NCI-H1105 treated with DMSO at 0.1 percent for 48 hours (cell line): ENCODE results near the gene PHKA2.

Source experiments
- DNase-seq: peaks from one replicate; lab custom pipeline; 2025; lab: John Stamatoyannopoulos, UW

Gene PHKA2

GRCh38 chrX:18927558-18927957 is 56.4 kb downstream of the PHKA2 start:
- peak; percentile 38 for DNase-seq

GRCh38 chrX:18924507-18925088 is 59.3 kb downstream of the PHKA2 start:
- DNase-seq, result no peak

DNA sequence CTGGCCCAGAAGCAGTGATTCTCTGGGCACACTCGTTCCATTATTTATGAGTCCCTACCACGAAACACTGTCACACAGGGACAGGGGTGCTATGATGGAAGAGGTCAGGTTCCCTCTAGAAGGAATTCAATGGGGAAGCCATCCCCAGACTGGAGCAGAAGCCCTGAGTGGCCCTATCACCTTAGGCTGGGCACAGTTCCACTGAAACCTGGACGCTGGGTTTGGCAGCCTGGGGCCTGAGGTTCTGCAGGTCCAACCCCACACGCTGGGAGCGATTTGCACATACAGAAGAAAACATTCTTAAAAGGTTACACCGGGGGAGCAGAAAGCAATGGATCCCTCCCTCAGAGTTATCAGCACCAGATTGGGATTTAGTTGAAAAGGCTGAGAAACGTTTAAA is 63.3 kb downstream of the PHKA2 start:
- no peak for DNase-seq

- no peak for DNase-seq
These were observed 63.8 kb downstream of the PHKA2 start for GRCh38 chrX:18920079-18920478.

- no peak for DNase-seq
These were observed 66.1 kb downstream of the PHKA2 start for GRCh38 chrX:18917831-18918230.

- DNase-seq, result no peak
These were observed 77.6 kb downstream of the PHKA2 start for GRCh38 chrX:18906286-18906685.

GRCh38 chrX:18900401-18900976 is 83.4 kb downstream of the PHKA2 start:
- DNase-seq, result no peak

DNA sequence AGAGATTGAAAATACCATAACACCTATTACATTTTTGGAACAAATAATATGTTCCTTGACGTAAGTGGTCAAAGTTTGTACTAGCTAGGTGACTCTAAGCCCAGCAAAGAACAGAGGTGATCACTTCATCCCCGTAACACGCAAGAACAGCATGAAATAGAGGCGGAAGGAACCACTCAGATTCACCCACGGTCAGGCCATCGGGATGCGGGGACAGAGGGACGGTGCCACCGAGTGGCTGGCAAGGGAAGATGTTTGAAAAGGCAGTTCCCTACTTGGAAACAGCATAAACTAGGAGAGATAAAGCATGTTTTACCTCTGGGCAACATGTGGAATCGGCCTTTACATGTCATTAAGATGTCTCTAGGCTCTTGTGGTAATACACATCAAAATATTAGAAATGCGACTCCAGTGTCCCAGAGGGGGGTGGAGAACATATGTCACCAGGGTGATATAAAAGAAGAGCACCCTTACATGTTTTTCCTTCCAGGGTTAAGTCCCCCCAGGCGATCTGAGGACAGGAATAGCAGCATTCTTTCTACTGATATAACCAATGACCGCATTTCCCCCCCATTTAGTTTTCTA is 84.0 kb downstream of the PHKA2 start:
- no peak for DNase-seq

GRCh38 chrX:18898492-18898891 is 85.4 kb downstream of the PHKA2 start:
- DNase-seq, result peak; percentile 82

GRCh38 chrX:18898091-18898490 is 85.8 kb downstream of the PHKA2 start:
- DNase-seq, result no peak

DNA sequence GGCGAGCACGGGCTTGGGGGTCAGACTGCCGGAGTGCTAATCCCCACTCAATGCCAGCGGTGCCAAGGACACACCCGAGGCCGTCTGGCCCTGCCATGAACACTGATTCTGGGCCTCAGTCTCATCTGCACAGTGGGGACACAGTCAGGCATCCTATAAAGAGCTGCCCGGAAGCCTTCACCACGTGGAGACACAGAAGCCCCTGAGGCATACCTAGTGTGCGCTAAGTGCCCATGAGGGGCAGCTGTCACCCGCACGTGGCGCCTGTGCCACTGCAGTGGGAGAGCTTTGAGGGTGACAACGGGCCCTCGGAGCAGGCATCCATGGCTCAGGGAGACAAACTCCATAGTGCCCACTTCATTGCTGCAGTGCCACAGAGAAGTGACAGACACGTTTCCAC is 86.3 kb downstream of the PHKA2 start:
- DNase-seq, result no peak

DNA sequence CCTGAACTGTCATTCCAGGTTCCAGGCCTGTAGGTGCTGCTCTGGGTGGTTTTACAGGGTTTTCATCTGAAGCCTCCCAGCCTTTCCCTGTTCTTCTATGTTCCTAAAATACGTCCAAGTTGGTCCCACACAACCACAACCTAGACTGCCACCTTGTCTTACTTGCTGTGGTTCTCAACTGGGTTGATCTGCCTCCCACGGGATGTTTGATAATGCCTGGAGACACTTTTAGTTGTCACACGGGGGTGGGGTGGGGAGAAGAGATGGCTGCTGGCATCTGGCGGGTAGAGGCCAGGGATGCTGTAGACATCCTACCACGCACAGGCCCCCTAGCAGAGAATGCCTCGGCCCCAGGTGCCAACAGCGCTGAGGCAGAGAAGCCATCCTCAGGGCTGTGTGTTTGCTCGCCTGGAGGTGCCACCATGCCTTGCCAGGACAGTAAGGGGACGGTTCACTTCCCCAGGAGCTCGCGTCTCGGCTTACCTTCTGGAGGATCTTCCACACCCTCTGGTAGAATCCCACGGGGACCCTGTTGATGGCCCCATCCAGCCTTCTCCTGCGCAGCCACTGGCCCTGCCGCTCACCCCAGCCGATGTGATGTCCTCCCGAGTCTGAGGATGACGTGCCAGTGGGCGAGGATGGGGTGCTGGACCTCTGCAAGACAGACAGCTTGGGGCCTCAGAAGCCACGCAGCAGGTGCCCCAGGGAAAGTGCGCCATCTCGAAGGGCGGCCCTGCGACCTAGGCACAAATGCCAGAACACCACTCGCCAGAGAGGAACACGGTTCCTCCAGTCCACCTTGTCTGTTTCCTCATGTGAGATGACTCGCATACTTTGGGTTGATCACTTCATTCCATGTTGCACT is 87.0 kb downstream of the PHKA2 start:
- DNase-seq, result no peak

- DNase-seq, result peak; percentile 27
These were observed 88.5 kb downstream of the PHKA2 start for GRCh38 chrX:18895189-18895951.

GRCh38 chrX:18894156-18894555 is 89.8 kb downstream of the PHKA2 start:
- no peak for DNase-seq

GRCh38 chrX:18893536-18893935 is 90.4 kb downstream of the PHKA2 start:
- DNase-seq, result no peak

GRCh38 chrX:18892899-18893298 is 91.0 kb downstream of the PHKA2 start:
- DNase-seq, result no peak

DNA sequence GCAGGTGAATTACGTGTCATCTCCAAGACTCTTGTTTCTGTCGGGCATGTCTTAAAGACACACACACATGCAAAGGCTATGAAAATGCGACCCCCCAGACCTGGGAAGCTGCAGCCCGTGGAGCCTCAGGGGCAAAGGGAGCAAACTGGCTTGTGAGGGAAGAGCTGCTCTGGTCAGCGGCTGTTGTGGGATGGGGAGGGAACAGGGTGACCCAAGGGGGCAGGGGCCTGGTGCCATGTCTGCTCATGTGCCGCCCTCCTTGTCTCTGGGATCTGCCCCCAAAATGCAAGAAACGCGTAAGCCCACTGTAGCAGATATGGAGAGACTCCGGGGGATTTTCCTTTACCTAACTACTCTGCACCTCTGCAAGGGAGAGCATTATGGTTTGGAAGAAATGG is 92.4 kb downstream of the PHKA2 start:
- DNase-seq, result no peak

DNA sequence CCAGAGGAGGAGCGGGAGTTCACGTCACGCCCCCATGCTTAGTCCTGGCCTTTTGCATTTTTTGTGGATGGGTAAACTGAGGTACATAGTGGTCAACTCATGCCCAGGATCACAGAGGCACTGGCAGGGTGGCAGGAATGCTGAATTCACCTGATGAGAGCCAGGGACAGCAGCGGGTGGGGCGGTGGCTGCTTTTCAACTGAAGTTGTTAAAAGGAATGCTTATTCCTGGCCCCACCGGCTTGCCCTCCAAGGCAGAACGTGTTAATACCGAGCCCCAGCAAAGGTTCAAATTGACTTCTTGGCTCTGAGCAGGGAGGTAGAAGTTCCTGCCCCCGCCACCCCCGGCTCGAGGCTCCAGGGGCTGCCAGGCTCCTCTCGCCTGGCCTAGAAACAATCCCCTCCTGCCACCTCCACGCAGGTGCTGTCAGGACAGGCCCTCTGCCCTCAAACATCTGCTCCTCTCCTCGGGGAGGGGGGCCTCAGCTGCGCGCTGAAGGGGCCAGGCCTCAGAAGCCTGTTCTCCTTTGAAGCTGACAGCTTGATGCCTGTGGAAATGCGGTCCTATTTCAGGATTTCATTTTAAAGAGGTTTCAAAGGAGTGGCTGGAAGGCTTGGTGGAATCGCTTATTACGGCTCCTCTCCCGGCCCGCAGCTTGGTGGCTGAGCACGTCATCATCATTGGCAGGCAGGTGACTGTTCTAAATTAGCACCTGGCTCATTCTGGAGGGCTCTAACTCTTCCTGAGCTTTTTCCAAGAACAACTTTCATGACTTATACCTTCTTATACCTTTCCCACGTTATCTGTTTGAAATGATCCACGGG is 93.0 kb downstream of the PHKA2 start:
- DNase-seq, result no peak

DNA sequence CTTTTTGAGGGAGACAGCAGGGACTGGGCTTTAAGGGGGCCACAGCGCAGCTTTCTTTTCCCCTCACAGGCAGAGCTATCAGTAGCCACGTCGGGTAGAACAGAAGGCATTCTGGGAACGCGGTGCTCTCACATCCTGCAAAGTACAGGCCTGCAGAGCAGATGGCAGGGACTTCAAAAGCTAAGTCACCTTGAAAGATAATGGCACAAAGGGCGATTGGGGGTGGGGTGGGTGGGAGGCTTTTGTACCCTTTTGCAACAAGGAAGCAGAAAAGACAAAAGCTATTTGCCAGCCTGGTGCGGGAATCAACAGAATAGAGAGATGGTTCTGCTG is 93.9 kb downstream of the PHKA2 start:
- no peak for DNase-seq

GRCh38 chrX:18889346-18890048 is 94.4 kb downstream of the PHKA2 start:
- DNase-seq, result no peak

DNA sequence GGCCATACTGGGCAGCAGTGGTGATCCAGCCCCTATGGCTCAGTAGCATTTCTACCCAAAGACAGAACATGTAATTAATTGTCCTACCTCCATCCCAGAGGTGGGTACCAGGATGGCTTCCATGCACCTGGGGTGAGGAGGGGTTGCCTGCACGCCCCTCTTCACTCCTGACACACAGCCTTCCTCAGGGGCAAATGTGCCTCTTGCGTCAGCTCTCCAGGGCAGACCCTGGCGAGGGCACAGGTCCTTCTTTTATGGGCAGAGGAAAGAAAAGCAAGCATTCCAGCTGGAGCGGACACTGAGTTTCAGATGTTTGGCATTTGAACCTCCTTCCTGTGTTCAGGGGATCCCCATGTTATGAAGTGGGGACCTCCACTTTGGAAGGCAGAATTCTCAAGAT is 95.6 kb downstream of the PHKA2 start:
- DNase-seq, result no peak
